HG03196 (cell line): ENCODE data around the gene PRPF6.
A peak's percentile ranks its signal among the peaks of the same experiment; 100 is the strongest.

Experiments
- ATAC-seq: cut with Tn5 transposase; IDR thresholded peaks from one replicate; pipeline ENCODE4 v1.9.1; 2021; ENCODE audit not compliant: unreplicated experiment

Gene PRPF6, protein sequence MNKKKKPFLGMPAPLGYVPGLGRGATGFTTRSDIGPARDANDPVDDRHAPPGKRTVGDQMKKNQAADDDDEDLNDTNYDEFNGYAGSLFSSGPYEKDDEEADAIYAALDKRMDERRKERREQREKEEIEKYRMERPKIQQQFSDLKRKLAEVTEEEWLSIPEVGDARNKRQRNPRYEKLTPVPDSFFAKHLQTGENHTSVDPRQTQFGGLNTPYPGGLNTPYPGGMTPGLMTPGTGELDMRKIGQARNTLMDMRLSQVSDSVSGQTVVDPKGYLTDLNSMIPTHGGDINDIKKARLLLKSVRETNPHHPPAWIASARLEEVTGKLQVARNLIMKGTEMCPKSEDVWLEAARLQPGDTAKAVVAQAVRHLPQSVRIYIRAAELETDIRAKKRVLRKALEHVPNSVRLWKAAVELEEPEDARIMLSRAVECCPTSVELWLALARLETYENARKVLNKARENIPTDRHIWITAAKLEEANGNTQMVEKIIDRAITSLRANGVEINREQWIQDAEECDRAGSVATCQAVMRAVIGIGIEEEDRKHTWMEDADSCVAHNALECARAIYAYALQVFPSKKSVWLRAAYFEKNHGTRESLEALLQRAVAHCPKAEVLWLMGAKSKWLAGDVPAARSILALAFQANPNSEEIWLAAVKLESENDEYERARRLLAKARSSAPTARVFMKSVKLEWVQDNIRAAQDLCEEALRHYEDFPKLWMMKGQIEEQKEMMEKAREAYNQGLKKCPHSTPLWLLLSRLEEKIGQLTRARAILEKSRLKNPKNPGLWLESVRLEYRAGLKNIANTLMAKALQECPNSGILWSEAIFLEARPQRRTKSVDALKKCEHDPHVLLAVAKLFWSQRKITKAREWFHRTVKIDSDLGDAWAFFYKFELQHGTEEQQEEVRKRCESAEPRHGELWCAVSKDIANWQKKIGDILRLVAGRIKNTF

DNA sequence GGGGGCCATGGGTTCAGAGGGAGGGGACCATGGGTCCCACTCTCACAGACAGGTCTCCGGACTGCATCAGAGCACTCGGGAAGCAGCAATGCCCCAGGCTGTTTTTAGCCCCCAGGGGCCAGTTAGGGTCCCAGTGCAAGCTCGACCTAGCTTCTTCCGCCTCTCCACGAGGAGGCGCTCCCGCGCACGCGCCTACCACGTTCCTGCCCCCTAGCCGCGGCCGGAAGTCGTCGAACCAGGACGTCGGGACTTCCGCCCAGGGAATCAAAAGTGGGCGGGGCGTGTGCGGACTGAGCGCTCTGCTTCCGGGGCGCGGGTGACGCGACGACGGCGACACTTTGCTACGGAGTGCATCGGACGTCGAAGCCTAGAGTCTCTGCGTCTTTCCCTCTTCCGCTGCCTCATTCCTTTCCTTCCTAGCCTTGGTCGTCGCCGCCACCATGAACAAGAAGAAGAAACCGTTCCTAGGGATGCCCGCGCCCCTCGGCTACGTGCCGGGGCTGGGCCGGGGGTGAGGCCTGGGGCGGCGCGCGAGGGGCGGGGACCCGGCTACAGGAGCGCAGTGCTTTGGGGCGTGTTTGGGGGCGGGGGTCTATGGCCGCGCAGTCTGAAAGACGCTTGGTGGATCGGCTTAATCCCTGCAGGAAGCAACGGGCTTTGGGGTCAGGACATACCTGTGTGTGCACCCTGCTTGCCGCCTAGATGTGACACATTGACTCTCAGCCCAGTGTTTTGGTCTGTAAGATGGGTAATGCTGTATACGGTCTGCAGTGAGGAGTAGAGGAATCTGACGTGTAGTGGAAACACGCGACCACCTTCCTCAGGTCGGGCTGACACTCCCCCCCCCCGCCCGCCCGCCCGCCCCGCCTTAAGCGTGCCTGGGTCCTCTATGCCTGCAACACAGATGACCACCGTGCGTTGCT is at the start of gene PRPF6:
PRPF6 (plus strand) TSS at position 327 of the 923 bp plus-strand sequence; CDS start at position 441, 114 bp downstream.
- ATAC-seq = peak; percentile 48

DNA sequence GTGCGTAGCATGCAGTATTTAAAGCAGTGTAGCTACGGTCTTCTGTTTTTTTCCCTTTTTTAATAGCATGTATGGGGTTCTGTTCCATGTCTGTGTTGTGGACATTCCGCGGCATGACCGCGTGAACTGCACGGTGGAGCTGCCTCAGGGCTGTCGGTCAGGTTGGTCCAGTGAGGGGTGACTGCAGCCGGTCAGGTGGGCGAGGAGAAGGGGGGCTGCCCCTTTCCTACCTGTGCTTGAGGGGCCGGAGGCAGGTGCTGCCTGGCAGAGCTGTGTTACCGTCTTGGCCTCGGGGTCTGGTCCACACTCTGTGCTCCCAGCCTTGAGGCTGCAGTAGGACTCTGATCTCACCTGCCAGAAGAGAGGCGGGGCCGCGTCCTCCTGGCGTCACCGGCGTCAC is 49.2 kb upstream of the PRPF6 start:
- no peak for ATAC-seq

GRCh38 chr20:63932606-63933160 is 48.2 kb upstream of the PRPF6 start:
- no peak for ATAC-seq

DNA sequence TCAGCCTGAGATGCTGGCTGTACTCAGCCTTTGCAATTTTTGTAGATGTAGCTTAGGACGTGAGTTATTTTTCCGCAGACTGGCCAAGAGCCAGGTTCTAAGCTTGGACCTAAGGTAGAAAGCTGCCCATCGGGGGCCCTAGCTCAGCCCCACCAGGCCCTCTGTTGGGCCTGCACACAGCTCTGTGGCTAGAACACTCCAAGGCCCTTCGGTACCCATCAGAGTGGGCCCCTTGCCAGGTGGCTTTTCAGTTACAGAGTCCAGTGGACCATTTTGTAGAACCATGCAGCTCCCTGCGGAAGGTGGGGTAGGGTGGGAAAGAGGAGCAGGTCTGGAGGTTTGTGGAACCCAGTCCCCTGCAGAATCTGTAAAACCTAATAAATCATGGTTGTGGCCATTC is 47.3 kb upstream of the PRPF6 start:
- no peak for ATAC-seq

GRCh38 chr20:63934271-63935068 is 46.5 kb upstream of the PRPF6 start:
- no peak for ATAC-seq

DNA sequence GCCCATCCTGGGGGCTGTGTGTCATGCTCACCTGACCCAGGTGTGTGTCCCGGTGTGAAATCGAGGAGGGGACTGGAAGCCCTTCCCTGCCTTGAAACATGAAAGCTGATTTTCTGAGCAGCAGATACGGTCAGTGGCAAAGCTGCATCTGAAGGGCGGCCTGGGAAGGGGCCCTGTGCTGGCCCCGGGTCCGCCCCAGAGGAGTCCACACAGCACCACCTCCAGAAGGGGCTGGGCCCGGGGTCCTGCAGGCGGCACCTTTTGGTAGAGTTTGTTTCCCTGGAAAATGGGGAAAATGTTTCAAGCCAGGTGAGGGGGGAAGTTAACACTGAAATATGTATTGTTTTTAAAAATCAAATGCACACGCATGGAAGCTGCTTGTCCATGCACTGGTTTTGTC is 45.5 kb upstream of the PRPF6 start:
- ATAC-seq = no peak

- no peak for ATAC-seq
These were observed 43.3 kb upstream of the PRPF6 start for GRCh38 chr20:63937596-63937995.

GRCh38 chr20:63939061-63939935 is 41.6 kb upstream of the PRPF6 start:
- ATAC-seq = no peak

GRCh38 chr20:63940071-63940471 is 40.9 kb upstream of the PRPF6 start:
- ATAC-seq = no peak

DNA sequence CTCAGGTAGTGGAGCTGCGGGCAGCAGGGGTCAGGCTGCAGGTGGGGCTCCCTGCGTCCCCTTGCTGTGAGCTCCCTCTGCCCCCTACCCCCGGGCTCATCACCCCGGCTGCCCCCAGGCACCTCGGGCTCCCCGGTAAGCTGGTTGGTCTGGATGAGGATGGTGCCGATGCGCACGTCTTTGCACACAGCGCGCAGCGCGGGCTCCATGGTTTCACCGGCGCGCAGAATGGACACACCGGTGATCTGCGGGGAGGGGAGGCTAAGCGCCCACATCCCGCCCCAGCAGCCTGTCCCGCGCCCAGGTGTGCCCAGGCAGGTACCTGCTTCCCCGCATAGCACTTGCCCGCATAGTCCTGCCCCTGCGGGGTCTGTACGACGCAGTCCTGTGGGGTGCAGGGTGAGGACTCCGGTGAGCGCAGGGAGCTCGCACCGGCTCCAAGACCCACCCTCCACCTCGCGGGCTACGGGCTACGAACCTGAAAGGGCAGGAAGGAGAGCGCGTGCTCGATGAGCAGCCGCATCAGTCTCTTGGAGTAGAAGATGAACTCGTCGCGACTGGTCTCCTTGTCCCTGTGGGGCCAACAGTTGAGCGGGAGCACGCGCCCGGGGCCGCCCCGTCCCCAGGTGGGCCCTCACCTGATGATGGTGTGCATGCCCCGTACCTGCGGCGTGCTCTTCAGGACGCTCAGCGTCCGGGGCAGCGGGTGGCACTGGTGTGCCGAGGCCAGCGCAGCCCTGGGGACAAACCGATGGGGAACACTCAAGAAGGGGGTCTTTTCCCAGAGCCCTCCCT is 40.3 kb upstream of the PRPF6 start:
- no peak for ATAC-seq

DNA sequence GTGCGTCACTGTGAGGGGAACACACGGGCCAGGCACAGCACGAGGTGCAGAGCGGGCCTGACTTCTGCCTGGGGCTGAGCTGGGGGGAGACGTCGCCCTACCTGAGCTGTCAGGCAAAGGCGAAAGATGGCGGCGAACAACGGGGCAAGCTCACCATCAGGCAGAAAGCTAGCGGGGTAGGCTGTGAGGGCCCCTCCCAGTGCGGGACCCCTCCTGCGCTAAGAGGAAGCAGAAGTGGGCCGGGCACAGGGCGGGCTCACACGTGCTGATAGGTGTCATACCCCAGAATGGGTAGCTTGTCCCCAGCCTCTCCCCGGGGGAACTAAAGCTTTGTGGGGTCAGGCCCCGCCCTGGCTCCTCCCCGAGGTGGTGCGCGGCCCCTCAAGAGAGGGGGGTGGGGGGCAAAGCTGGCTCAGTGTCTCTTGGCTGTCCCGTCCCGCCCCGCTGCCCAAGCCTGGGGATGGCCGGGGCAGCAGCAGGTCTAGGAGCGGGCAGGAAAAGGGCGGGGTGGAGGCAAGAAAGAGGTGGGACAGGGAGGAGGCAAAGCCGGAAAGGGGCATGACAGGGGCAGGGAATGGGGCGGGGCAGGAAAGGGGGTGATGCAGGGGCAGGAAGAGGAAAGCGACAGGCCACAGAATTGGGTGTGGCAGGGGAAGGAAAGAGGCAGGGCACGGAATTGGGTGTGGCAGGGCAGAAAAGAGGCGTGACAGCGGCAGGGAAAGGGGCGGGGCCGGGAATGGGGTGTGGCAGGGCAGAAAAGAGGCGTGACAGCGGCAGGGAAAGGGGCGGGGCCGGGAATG is 39.5 kb upstream of the PRPF6 start:
- no peak for ATAC-seq

- ATAC-seq = no peak
These were observed 38.5 kb upstream of the PRPF6 start for GRCh38 chr20:63942250-63942951.

DNA sequence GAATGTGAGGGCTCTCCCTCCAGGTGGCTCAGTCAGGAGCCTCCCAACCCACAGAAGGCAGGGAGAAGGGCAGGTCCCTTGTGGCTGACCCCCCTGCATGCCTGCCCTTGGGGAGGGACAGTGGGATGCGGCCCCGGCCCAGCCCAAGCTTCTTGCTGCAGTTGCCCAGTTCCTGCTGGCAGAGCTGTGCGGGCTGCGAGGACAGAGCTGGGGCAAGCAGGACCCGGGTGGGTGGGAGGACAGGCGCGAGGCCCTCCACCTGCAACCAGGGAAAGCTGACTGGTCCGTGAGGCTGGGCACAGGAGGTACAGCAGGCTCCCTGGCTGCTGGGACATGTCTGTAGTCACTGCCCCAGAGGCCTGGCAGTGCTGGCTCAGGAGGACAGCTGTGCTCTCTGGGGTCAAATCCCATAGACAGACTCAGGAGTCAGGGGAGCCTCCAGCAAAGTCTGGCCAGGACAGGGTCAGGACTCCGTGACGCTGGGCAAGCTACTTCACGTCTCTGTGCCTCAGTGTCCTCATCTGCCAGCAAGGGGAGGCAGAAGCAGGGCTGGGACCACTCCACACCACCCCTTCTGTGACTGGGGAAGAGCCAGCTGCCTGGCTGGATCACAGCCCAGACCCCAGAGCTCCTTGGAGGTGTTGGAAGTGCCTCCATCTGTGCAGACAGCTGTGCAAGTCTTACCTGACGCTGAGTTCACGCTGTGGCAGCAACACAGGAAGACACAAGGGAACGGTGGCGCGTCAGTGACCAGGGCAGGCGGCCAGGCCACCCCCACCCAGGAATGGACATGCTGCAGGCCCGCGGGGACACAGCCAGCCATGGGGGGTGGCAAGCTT is 37.7 kb upstream of the PRPF6 start:
- no peak for ATAC-seq

GRCh38 chr20:63943808-63944077 is 37.2 kb upstream of the PRPF6 start:
- ATAC-seq = no peak

GRCh38 chr20:63944078-63944941 is 36.6 kb upstream of the PRPF6 start:
- no peak for ATAC-seq
